AG10803 (cell line): Measurements from ENCODE around the gene NFAT5.
"Not testable (repeated sequence)": the region's sequence is repeated elsewhere in the genome, so short reads cannot be mapped to it uniquely, and the experiment has no call there.

Source experiments
- DNase-seq: peaks from one replicate; pipeline ENCODE4 v3.0.0; 2010; ENCODE audit warnings: low read depth
- H3K4me3 ChIP-seq: 2 replicates; pipeline ENCODE4 v1.5.1; 2011; ENCODE audit warnings: mild to moderate bottlenecking, low read length, control low read depth
- CTCF ChIP-seq: conservative IDR thresholded peaks from 2 replicates; pipeline ENCODE4 v1.5.1; 2011; ENCODE audit warnings: mild to moderate bottlenecking, low read length, control low read depth, inconsistent platforms

The NFAT5 gene

GRCh38 chr16:69727916-69728270 is 162.1 kb downstream of the NFAT5 start:
- DNase-seq = no peak
- no peak overlapping the region for H3K4me3 ChIP-seq
- no peak for TF ChIP-seq CTCF

GRCh38 chr16:69729030-69729429 is 163.3 kb downstream of the NFAT5 start:
- not testable (repeated sequence) for H3K4me3 ChIP-seq, DNase-seq

GRCh38 chr16:69731280-69731679 is 165.5 kb downstream of the NFAT5 start:
- DNase-seq, H3K4me3 ChIP-seq: not testable (repeated sequence)

GRCh38 chr16:69732101-69732500 is 166.3 kb downstream of the NFAT5 start:
- TF ChIP-seq CTCF = no peak
- no peak overlapping the region for H3K4me3 ChIP-seq
- no peak for DNase-seq

GRCh38 chr16:69741519-69741918 is 175.8 kb downstream of the NFAT5 start:
- no peak for DNase-seq
- H3K4me3 ChIP-seq = no peak overlapping the region
- no peak for TF ChIP-seq CTCF

GRCh38 chr16:69741951-69742904 is 176.5 kb downstream of the NFAT5 start:
- no peak for DNase-seq
- H3K4me3 ChIP-seq = no peak overlapping the region
- no peak for TF ChIP-seq CTCF

- TF ChIP-seq CTCF = no peak
- DNase-seq = no peak
- no peak overlapping the region for H3K4me3 ChIP-seq
Observed at GRCh38 chr16:69744363-69745231, 178.8 kb downstream of the NFAT5 start.

- no peak for DNase-seq
- no peak for TF ChIP-seq CTCF
Observed at GRCh38 chr16:69745232-69745612, 179.5 kb downstream of the NFAT5 start.

More at GRCh38 chr16:69745232-69745612, 179.5 kb downstream of the NFAT5 start:
- no peak overlapping the region for H3K4me3 ChIP-seq
